ENCODE data around the gene GABARAPL1. TPM values are rescaled to one million over a fixed set of nuclear protein-coding genes. Genes with fewer than 3 reads are reported as not detected.

Gene GABARAPL1
- total RNA-seq, 1 experiment from 2014 or later, result 55.6 TPM

- Mint-ChIP-seq H3K36me3 (ENCODE audit: insufficient read depth in 1 of 3, low read depth in 3 of 3) (peaks cover 15 to 35% (median 18%) of the 10 kb centered on the region in 3 experiments), H3K27ac (no peak overlapping the region), H3K9me3 (peaks cover 33 to 35% of the 10 kb centered on the region in 2 experiments), H3K4me3 (no peak overlapping the region), H3K4me1 (peaks cover under 1% of the 10 kb centered on the region in 2 experiments), H3K27me3 (ENCODE audit: low read depth) (no peaks in the 10 kb centered on the region; the same call in 1 of the 2 replicates)
- Histone ChIP-seq H3K9me3 (ENCODE audit: control insufficient read depth, low read depth, low read length) (peaks cover 7% of the 10 kb centered on the region), H3K79me2 (ENCODE audit: insufficient read depth, low read length) (no peaks in the 10 kb centered on the region), H3K4me2 (ENCODE audit: insufficient read depth, insufficient read length, low read length) (no peak overlapping the region), H2AFZ (ENCODE audit: low read length) (no peak overlapping the region), H3K9ac (ENCODE audit: extremely low read depth, insufficient read length, low read length) (no peak overlapping the region), H4K8ac (replicated peaks; ENCODE audit: insufficient read length, low read depth, low read length) (no peak overlapping the region), H2BK5ac (ENCODE audit: insufficient read length, low read length) (no peak overlapping the region), H3K27me3 (ENCODE audit: insufficient read depth, low read length) (no peaks in the 10 kb centered on the region), H2AK5ac (ENCODE audit: insufficient read length, low read length) (no peak overlapping the region), H3K56ac (ENCODE audit: insufficient read length, low read depth, low read length) (no peak overlapping the region), H3K4ac (ENCODE audit: low read depth, low read length) (no peak overlapping the region), H2BK20ac (ENCODE audit: low read depth, low read length, poor library complexity, severe bottlenecking) (no peak overlapping the region), H2BK15ac (ENCODE audit: low read depth, low read length) (no peak overlapping the region), H3K14ac (ENCODE audit: insufficient read depth, low read length) (no peak overlapping the region), H3K23me2 (ENCODE audit: insufficient read length, low read depth, low read length, poor library complexity, severe bottlenecking) (no peaks in the 10 kb centered on the region), H4K5ac (ENCODE audit: insufficient read length, low read depth, low read length) (no peak overlapping the region), H2BK120ac (ENCODE audit: low read depth, low read length, poor library complexity, severe bottlenecking) (no peak overlapping the region), H4K20me1 (ENCODE audit: control insufficient read depth, insufficient read depth, insufficient read length) (no peaks in the 10 kb centered on the region), H3T11ph (ENCODE audit: low read length) (no peak overlapping the region), H3K23ac (ENCODE audit: insufficient read length, low read depth, low read length) (no peak overlapping the region), H4K91ac (ENCODE audit: insufficient read length, low read depth, low read length) (no peak overlapping the region), H3K18ac (ENCODE audit: insufficient read length, low read depth, low read length) (no peak overlapping the region), H3K79me1 (ENCODE audit: insufficient read depth, low read depth, low read length, poor library complexity, severe bottlenecking) (no peaks in the 10 kb centered on the region), H3K4me1 (ENCODE audit: insufficient read depth, low read length) (no peaks in the 10 kb centered on the region), H2BK12ac (ENCODE audit: insufficient read length, low read depth, low read length) (no peak overlapping the region), H3K27ac (ENCODE audit: insufficient read length, low read depth, low read length) (no peak overlapping the region)
- DNase-seq, result no peak
- no CpG with 5 or more reads among the region's 4 CpGs for WGBS (ENCODE audit: extremely low coverage, insufficient read length, low lambda C conversion rate)
- peak; percentile 94 for TF ChIP-seq CTCF (conservative IDR thresholded peaks at IDR 0.05)
These were observed 23.3 kb downstream of the GABARAPL1 start for GRCh38 chr12:10235761-10236631.
